Stimulated activated CD4-positive, alpha-beta T cell treated with anti-CD3 and anti-CD28 coated beads, Interleukin-2, amount 100 ng/mL, for 24 hours (primary cell): ENCODE measurements around the gene CFAP43.
"Not testable (repeated sequence)": the region's sequence is repeated elsewhere in the genome, so short reads cannot be mapped to it uniquely, and the experiment has no call there.

Experiments
- DNase-seq, 2 donors: peaks; one replicate each; pipeline ENCODE4 v3.0.0-alpha.2; 2020

Gene CFAP43

DNA sequence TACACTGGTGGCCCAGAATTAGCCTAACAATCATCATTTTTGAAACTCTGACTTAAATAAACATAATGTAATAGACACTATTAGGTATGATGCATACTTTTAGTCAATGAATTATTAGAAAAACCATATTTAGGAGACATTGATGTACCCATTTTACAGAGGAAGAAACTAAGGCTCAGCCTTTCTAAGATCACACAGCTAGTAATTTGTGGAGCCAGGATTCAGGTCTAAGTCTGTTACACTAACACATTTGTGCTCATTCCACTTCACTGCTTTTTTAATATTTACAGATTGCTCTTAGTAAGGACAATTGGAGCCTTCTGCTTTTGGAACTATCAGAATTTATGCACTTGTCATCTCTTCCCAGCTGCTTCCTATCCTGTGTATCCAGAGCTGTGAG is 8.9 kb downstream of the CFAP43 start:
- DNase-seq, result no peak

DNA sequence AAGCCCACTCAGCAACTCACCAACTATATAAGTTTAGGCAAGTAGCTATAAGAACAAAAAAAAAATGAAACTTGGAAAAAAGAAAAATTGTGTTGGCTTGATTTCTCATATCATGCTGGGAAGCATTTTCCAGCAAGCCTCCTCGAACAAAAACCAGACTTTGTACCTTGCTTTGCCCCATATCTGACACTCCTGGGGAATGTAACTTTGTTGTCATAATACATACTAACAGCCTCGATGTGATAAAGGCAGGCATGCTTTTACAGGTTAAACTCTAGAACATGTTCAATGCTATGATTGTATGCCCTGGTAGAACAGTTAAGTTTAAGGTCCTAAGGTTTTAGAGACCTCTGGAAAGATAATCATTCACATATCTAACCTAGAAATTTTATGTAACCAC is 11.6 kb downstream of the CFAP43 start:
- DNase-seq, result no peak

DNA sequence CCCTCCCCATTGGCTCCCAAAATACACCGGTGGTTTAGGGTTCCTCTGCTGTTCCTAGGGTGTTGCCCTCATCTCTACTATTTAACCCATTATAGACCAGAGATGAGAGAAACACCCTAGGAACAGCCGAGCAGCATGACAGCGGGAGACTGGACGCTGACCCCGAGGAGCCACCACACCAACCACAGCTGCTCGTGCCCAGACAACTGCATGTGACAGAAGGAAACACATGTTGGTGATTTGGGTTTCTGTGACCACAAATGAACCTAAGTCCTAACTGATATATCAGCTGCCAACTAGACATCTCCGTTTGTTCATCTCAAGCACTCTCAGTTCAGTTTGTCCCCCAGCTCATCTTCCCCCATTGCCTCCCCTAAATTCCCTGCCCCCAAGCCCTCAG is 13.4 kb downstream of the CFAP43 start:
- no peak for DNase-seq

DNA sequence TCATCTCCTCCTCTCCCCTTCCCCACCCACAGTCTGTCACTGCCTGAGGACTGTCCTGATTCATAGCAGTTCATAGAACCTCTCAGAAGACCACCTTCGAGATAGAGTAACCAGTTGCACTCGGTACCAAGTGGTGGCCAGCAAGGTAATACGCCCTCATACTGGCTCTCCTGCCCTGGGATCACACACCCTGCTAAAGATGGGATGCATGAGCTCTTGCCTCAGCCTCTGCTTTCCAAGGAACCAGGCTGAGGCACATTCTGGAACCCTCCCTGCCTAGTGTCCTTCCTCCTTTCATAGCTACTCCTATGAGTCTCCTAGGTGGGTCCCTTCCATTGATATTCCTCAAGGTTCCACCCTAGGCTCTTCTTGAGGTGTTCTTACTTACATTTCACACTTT is 15.5 kb downstream of the CFAP43 start:
- no peak for DNase-seq

DNA sequence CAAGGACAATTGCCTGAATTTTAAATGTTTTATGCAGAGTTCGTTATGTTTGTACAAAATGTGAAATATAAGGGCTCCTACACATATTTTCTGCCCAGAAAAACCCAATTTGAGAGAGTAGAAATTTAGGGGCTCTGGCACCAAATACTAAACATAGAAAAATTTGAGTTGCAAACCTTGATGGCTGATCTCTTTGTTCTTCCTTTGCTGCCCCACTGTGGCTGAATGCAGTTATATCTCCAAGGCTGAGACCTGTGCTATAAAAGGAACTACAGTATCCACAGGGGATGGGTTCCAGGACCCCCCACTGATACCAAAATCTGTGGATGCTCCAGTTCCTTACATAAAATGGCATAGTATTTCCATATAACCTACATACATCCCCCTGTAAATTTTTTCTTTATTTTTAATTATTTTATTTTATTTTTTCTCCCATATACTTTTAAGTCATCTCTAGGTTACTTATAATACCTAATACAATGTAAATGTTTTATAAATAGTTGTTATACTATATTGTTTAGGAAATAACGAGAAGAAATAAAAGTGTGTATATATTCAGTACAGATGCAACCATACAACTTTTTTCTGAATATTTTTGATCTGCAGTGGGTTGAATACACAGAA is 22.5 kb downstream of the CFAP43 start:
- DNase-seq, result peak; percentile 29 to 45

DNA sequence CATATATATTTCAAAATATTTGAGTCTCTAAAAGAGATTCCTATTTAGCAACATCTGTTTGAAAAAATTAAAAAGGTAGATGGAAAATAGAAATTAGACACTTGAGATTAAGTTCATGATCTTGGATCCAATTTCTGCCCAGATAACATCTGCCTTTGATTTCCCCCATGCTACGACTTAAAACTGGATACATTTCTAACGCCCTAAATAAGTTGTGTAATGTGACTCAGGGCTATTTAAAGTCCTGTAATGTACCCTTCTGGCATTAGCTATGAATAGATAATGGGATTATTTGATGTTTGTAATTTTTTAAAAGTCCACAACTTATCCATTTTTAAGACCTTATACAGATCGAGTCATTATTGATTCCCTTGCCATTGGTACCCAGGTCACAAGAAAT is 23.4 kb downstream of the CFAP43 start:
- DNase-seq, result no peak

DNA sequence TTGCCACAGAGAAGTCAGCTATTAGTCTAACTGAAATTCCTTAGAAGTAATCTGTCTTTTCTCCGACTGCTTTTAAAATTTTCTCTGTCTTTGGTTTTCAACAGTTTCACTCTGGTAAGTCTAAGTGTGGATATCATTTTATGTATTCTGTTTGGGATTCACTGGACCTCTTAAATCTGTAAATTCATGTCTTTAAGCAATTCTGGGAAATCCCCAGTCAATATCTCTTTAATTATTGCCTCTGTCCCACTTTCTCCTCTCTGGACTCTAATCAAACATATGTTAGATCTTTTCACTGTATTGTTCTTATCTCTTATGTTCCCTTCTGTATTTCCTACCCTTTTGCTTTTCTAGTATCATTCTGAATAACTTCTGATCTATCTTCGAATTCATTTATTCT is 29.9 kb downstream of the CFAP43 start:
- DNase-seq, result no peak

DNA sequence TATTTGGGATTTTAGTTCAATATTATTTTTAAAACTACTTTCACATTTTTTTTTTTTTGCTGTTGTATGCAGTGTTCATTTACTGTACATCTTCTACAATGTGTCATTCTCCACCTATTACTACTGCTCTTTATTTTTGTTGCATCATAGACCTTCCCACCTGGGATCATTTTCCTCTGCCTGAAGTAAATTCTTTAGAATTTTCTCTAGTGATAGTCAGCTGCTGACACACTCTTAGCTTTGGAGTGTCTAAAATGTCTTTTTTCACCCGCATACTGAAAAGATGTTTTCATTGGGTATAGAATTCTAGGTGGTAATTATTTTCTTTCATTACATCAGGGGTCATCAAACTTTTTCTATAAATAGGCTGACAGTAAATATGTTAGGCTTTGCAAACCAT is 30.5 kb downstream of the CFAP43 start:
- no peak for DNase-seq

DNA sequence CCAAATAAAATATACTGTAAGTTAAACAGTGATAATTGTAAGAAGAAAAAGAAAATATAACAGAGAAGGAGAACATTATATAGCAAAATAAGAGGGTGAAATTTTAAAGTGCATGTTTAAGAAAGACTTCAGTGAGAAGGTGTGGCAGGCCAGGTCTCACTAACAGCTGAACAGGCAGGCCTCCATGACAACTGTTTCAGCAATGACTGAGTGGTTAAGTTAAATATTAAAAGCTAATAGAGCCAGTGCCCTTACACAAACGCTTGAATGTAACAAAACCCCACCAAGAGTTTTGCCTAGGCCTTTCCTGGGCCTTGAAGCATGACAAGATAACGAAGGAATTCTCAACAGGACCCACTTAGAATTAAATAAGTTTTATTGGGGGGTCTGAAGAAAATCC is 32.6 kb downstream of the CFAP43 start:
- DNase-seq, result no peak

DNA sequence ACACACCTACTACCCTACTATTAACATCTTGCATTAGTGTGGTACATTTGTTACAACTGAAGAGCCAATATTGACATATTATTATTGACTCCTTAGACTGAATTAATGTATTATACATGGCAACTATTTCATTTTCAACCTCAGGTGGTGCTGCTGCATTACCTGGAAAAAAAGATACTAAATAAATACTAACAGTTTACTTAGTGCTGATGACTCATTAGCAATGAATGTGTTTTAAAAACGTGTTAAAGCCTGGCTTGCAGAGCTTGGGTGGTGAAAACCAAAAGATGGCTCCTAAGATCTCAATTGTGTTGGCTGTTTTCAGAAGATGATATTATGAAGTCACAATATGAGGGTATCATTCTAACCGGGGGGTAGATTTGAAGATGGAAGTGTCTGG is 34.8 kb downstream of the CFAP43 start:
- DNase-seq, result no peak

DNA sequence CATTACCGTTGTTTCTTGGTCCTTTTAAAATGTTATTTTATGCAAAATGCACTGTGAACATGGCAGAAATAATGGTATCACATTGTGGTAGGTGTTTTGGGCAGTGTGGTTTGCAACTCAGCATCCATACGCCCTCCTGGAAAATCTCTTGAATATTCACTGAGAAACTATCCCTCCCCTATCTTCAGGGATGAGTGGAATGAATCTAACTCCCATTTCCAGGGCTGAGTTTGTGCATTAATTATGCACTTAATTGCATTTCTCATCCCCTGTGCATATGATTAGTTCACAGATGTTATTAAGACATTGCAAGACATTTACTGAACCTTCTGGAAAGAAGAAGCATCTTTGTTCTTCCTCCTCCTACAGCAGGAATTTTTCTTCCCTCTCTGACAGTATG is 36.5 kb downstream of the CFAP43 start:
- DNase-seq, result no peak

DNA sequence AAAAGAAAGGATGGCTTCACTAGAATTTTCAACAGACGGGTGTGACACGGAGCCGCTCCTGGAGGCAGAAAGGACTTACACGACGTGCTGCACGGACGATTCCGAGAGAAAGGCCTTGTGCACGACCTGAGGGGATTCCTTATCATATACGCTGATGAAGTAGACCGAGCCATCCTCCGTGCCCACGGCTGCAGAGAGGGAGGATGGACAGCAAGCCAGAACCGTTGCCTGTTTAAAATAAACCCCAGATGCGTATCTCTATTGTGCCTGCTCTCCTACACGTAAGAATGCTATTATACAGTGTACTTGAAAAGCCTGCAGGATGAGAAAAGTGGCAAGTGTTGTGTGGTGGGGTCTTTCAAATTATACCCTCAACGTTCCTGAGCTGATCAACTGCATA is 38.4 kb downstream of the CFAP43 start:
- DNase-seq, result no peak

DNA sequence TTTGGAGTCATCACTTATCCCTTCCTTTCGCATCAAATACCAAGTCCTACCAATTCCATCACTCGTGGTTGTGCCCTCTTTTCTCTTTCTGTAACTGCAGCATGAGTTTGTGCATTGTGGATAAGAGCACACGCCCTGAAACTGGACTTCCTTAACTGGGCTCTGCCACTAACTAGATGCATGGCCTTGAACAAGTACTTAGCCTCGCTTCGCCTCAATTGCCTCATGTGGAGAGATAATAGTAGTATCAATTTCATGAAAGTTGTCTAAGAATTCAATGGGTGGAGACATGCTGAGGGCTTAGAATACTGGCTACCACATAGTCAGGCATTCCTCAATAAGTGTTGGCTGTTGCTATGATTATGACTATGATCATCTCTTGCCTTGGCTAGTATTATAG is 41.5 kb downstream of the CFAP43 start:
- DNase-seq, result no peak

DNA sequence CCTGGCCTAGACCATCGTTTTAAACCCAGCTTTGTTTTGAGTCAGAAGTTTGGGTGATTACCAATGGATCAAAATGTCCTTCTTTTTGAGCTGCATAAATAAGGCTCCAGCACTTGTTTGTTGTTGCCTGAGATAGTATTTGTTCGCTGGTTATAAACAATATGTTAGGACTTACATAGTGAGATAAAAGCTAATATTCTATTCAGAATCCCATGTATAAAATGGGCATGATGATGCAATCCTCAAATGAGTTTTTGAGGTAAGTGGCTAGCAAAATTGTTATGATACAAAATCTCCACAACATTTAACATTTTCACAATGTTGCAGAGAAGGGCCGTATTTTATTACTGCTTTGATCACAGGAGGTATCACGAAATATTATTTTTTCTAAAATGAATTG is 48.5 kb downstream of the CFAP43 start:
- no peak for DNase-seq

DNA sequence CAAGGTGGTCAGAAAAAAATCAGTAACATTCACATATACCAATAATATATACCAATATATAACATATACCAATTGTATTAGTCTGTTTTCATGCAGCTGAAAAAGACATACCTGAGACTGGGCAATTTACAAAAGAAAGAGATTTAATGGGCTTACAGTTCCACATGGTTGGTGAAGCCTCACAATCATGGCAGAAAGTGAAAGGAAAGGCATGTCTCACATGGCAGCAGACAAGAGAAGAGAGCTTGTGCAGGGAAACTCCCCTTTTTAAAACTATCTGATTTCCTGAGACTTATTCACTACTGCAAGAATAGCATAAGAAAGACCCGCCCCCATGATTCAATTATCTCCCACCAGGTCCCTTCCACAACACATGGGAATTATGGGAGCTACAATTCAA is 58.0 kb downstream of the CFAP43 start:
- DNase-seq, result not testable (repeated sequence)

DNA sequence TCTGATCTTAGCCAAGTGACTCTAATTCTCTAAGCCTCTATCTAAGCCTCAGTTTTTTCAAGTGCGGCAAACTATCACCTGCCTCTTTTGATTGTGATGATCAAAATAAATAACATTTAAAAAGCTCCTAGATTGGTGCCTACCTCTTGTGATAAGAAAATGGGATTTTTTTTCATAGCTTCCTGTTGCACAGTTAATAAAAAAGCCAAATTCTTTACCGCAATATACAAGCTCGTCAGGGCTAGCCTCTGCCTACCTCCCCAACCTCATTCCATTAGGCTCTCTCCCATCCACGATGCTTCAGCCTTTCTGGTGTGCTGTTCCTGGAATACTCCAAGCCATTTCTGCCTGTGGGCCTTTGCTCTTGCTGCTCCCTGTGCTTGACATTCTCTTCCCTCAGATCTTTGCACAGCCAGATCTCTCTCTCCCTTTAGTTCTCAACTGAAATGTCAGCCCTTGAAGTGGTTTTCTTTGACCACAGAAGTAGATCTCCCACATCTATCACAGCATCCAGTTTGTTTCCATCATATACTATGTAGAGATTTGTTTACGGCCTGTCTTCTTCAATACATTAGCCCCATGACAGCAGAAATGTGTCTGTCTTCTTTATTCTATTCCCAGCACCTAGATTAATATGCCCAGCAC is 61.4 kb downstream of the CFAP43 start:
- DNase-seq, result no peak

DNA sequence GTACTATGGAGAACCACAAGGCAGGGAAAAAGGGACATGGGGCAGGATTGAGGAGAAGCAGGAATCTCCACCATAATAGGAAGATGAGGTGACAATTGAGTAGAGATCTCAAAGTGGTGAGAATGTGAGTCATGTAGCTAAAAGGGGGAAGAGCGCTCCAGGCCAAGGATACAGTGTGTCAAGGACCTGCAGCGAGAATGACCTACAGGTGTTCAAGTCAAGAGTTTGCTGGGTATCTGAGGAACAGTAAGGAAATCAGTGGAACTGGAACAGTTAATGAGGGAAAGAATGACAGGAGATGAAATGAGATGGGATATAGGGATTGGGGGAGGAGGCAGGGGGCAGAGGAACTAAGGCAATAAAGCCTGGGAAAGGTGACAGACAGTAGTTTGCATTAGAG is 76.6 kb downstream of the CFAP43 start:
- no peak for DNase-seq

DNA sequence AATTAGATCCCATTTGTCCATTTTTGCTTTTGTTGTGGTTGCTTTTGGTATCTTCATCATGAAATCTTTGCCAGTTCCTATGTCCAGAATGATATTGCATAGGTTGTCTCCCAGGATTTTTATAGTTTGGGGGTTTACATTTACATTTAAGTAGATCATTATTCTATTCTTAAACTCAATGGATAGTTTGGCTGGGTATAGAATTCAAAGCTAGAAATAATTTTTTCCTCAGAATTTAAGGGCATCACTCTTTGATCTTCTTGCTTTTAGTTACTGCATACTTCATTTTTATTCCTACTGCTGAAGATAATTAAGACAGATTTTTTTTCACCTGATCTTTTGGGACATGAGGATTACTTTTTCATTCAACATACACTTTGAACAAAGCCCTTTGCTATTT is 80.4 kb downstream of the CFAP43 start:
- no peak for DNase-seq

DNA sequence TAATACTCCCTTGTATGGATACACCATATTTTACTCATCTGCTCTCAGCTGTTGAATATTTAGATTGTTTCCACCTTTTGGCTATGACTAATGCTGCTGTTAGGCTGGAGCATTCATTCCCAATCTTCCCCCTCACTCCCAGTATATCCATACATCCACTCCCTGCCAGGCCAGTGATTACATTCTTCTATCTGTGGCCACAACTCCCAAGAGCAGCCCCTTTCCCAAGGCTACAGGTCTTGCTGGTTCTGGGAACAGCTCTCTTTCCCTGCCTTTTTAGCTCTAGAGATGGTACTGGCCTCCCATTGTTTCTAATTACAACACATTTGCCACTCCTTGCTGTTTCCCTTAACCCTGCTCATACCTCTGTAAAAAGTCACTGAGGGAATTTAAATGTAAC is 82.0 kb downstream of the CFAP43 start:
- DNase-seq, result no peak

DNA sequence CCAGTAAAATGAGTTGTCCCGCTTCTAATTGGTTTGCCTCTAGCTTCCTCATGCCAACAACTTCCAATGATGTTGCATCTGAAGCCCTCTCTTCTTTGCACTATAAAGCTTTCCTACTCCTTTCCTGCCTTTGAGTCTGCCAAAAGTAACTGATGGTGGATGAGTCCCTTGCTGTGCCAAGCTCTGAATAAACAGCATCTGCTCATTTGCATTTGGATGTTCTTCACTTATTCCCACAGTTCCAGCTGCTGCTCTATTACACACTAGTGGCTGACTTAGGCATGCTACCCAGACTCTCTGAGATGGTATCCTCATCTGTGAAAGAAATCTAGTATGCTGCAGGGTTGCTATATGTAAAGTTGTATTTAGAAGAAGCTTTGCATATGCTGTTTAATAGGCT is 85.3 kb downstream of the CFAP43 start:
- DNase-seq, result no peak

DNA sequence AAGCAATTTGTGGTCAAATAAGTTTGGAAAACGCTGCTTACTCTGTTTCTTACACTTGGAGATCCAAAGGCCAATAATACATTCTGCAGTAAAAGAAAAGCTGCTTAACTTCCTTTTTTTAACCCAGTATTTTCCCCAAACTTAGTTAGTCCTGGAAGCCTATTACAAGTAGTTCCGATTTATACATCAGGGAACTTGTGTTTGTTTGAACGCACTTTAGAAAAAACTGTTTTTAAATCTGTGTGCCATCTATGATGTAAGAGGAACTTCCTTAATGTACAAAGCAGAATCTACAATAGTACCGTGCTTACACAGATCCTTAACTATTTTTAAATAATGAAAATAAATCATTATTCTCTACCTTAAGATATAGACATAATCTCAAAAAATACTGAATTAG is 87.2 kb downstream of the CFAP43 start:
- no peak for DNase-seq

DNA sequence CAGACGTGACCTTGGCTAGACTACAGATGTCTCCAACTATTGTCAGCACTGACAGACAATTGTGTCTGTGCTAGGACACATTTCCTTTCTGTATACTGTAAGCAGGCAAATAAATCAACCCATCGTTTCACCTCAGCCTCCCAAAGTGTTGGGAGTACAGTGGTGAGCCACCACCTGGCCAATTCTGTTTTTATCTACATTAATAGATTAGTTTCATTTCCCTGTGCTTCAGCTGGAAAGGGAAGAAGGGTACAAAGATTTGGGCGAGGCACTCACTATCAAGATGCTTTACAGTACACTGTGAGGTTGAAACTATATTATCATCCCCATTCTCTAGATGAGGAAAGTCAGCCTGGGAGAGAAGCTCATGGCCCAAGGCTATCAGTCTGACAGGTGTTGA is 88.3 kb downstream of the CFAP43 start:
- DNase-seq, result no peak

DNA sequence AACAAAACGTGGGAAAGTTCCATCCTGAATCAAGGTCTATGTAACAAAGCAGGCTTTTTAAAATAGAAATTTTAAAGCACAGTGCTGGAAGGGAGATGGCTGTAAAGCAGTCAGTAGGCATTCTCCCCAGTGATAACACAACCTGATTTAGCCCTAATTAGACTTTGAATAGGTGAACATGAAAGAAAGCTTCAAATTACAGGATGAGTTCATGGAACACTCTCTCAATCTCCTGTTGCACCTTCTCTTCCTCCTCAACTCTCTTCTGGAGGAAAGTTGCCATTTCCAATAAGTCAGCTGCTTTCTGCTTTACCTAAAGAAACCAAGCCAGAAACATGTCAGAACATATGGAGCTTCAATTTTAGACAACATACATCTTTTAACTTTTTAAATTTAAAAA is 90.1 kb downstream of the CFAP43 start:
- DNase-seq, result no peak

DNA sequence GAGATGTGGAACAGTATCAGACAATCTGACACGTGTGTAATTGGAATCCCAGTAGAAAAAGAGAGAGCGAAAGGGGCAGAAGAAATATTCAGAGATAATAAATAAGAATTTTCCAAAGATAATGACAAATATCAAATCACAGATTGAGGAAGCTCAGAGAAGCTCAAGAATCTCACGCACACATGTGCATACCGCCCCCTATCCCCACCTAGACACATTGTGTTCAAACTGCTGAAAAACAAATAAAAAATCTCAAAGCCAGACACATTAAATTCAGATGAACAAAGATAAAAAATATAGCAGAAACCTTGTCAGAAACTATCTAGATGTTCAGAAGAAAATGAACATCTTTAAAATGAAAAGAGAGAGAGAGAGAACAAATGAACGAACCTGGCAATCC is 92.9 kb downstream of the CFAP43 start:
- DNase-seq, result no peak

DNA sequence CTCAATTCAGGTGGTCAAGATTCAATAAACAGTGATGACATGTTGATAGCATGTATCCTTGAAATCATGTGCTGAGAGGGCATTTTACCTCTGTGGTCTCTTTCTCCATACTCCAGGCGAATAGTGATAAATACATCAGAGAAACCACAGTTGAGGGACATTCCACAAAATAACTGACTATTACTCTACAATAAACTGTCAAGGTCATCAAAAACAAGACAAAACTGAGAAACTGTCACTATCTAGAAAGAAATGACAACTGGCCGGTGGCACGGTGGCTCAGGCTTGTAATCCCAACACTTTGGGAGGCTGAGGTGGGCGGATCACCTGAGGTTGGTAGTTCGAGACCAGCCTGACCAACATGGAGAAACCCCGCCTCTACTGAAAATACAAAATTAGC is 94.0 kb downstream of the CFAP43 start:
- no peak for DNase-seq
